ENCODE data around the gene CALHM2. TPM values are rescaled to one million over a fixed set of nuclear protein-coding genes. Genes with fewer than 3 reads are reported as not detected.

CALHM2 gene
- polyA plus RNA-seq, 1 of the 3 experiments (the other 2 are of a cell fraction), result 0.10 TPM

DNA sequence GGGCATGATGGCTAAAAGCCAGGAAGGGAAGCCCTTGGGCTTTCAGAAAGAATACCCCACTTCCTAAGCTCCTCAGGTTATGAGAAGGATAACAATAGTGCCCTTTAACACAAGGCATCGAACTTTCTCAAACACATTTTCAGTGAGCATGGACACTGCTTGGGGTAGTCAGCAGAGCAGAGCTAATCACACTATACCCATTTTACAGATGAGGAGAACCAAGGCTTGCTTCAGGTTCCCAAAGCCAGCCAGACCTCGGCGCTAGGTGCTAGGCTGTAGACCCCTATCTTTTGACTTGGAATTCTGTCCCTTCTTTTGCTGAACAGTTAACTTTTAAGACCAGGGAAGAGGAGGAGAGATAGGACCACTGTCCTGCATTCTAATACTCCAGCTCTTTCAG, 43.2 kb upstream of the CALHM2 start:
- Histone ChIP-seq H3K4me3 (ENCODE audit: low read depth in 2 of 2, low read length in 1 of 2) (no peak overlapping the region), H3K4me2 (no peak overlapping the region), H3K79me2 (ENCODE audit: insufficient read depth) (no peaks in the 10 kb centered on the region), H2AFZ (ENCODE audit: low read depth) (no peak overlapping the region), H3K4me1 (ENCODE audit: control insufficient read depth in 1 of 2, insufficient read depth in 2 of 2, low read depth in 1 of 2, low read length in 1 of 2) (peaks cover 0 to 34% of the 10 kb centered on the region in 2 experiments; a peak in 2 of 4 replicates), H3K27me3 (ENCODE audit: insufficient read depth) (peaks cover 51% of the 10 kb centered on the region), H3K27ac (ENCODE audit: low read depth in 2 of 2, low read length in 1 of 2) (no peak overlapping the region), H3K9me2 (no peaks in the 10 kb centered on the region), H3K9ac (no peak overlapping the region), H3F3A (replicated peaks; ENCODE audit: insufficient read depth) (peaks cover 9% of the 10 kb centered on the region), H3K9me3 (no peaks in the 10 kb centered on the region), H3K36me3 (replicated peaks in 1 of 2; ENCODE audit: control insufficient read depth in 1 of 2, insufficient read depth in 2 of 2, low read length in 1 of 2) (no peaks in the 10 kb centered on the region), H4K20me1 (ENCODE audit: insufficient read depth) (no peaks in the 10 kb centered on the region)
- no peak for DNase-seq
- no peak for TF ChIP-seq SIN3A (IDR thresholded peaks at IDR 0.05; ENCODE audit: borderline replicate concordance, low read depth, low read length)
- no peak for TF ChIP-seq USF2 (IDR thresholded peaks at IDR 0.05; ENCODE audit: borderline replicate concordance, low read depth, low read length)
- TF ChIP-seq, protein P1, sequence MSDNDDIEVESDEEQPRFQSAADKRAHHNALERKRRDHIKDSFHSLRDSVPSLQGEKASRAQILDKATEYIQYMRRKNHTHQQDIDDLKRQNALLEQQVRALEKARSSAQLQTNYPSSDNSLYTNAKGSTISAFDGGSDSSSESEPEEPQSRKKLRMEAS (IDR thresholded peaks at IDR 0.05; ENCODE audit: low read depth), result no peak
- no peak for TF ChIP-seq MXI1 (IDR thresholded peaks at IDR 0.05; ENCODE audit: low read depth, low read length)
- no peak for TF ChIP-seq RXRA (IDR thresholded peaks at IDR 0.05; ENCODE audit: borderline replicate concordance, low read depth)
- TF ChIP-seq CTCF (IDR thresholded peaks at IDR 0.05), result no peak
- TF ChIP-seq, protein P2, sequence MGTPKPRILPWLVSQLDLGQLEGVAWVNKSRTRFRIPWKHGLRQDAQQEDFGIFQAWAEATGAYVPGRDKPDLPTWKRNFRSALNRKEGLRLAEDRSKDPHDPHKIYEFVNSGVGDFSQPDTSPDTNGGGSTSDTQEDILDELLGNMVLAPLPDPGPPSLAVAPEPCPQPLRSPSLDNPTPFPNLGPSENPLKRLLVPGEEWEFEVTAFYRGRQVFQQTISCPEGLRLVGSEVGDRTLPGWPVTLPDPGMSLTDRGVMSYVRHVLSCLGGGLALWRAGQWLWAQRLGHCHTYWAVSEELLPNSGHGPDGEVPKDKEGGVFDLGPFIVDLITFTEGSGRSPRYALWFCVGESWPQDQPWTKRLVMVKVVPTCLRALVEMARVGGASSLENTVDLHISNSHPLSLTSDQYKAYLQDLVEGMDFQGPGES (IDR thresholded peaks at IDR 0.05; ENCODE audit: low read depth, low read length), result no peak
- TF ChIP-seq TCF12 (IDR thresholded peaks at IDR 0.05), result no peak
- TF ChIP-seq JUND (IDR thresholded peaks at IDR 0.05), result no peak
- TF ChIP-seq ELF1 (IDR thresholded peaks at IDR 0.05), result no peak
- no peak for TF ChIP-seq TEAD4 (IDR thresholded peaks at IDR 0.05; ENCODE audit: borderline replicate concordance, insufficient read depth)
- TF ChIP-seq RFX5 (IDR thresholded peaks at IDR 0.05; ENCODE audit: low read length), result no peak
- TF ChIP-seq MEF2A (IDR thresholded peaks at IDR 0.05; ENCODE audit: borderline replicate concordance, low read depth), result no peak
- no peak for TF ChIP-seq POLR2AphosphoS5 (IDR thresholded peaks at IDR 0.05; ENCODE audit: low read depth, low read length)
- TF ChIP-seq, protein P3, sequence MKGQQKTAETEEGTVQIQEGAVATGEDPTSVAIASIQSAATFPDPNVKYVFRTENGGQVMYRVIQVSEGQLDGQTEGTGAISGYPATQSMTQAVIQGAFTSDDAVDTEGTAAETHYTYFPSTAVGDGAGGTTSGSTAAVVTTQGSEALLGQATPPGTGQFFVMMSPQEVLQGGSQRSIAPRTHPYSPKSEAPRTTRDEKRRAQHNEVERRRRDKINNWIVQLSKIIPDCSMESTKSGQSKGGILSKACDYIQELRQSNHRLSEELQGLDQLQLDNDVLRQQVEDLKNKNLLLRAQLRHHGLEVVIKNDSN (IDR thresholded peaks at IDR 0.05; ENCODE audit: borderline replicate concordance, low read depth), result no peak
- TF ChIP-seq REST (IDR thresholded peaks at IDR 0.05; ENCODE audit: low read depth, low read length), result no peak
- no peak for TF ChIP-seq RAD21 (IDR thresholded peaks at IDR 0.05; ENCODE audit: low read length)
- TF ChIP-seq NFIC (IDR thresholded peaks at IDR 0.05; ENCODE audit: borderline replicate concordance), result no peak
- 83% methylated on average over 3 of the region's 3 CpGs for WGBS (ENCODE audit: low lambda C conversion rate)
- POLR2A ChIA-PET, result no interaction called here
- CTCF ChIA-PET, result interaction anchor here (1.0 to 2.1 kb wide), 4 partner anchors 10 to 69 kb away, joined by 3 to 8 read pairs (median 6); no protein-coding TSS in a partner anchor
